Camera-type eye (tissue), 1 donor: ENCODE results near the gene EYA4. TPM values are rescaled to one million over a fixed set of nuclear protein-coding genes. Genes with fewer than 3 reads are reported as not detected.

Source experiments
- total RNA-seq: library from RNA; depleted of rRNA; stranded (reverse); fragments of >200 nt; gene quantifications from one replicate; pipeline ENCODE4 v1.2.3, GENCODE V29; 2014

EYA4 gene
- 7.7 TPM for total RNA-seq

DNA sequence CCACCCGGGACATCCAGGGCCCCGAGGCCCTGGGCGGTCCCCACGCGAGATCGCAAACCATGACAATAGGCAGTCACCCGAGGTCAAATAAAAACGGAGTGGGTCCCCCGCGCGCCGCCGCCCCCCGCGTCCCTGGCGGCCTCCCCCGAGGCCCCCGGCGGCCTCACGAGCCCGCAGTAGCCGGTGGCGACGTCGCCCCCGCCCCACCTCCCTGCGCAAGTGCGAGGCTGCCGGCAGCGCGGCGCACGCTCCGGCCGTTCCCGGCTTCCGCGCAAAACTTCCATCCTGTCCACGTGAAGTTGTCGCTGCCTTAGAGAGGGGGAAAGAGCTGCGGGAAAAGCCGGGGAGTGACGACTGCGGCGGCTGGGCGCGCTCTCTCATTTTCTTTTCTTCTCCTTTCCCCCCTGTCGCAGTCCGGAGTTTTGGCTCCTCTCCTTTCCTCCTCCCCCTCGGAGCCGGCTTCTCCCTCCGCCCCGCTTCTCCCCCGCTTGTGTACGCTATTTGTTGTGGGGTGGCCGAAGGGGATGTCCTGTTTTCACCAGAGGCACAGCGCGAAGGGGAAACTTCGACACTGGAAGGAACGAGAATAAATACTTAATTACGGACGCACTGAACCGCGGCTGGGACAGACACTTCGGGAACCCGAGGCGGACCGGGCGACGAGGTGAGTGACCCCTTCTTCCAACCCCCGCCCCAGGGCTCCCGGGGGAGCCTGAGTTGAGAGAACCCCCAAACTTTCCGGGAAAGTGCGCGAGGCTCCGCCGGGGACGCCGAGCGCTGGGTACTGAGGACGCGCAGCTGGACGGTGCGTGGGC is at the start of gene EYA4:
EYA4 (plus strand) TSS at position 272 of the 815 bp plus-strand sequence. CDS start 33,424 bp downstream, outside the sequence.

